HG03439 (cell line): ENCODE data around the gene PTRH1.

Source experiments
- ATAC-seq: cut with Tn5 transposase; IDR thresholded peaks from one replicate; pipeline ENCODE4 v1.9.1; 2021; ENCODE audit warnings: mild to moderate bottlenecking, moderate library complexity; ENCODE audit not compliant: unreplicated experiment

Gene PTRH1

DNA sequence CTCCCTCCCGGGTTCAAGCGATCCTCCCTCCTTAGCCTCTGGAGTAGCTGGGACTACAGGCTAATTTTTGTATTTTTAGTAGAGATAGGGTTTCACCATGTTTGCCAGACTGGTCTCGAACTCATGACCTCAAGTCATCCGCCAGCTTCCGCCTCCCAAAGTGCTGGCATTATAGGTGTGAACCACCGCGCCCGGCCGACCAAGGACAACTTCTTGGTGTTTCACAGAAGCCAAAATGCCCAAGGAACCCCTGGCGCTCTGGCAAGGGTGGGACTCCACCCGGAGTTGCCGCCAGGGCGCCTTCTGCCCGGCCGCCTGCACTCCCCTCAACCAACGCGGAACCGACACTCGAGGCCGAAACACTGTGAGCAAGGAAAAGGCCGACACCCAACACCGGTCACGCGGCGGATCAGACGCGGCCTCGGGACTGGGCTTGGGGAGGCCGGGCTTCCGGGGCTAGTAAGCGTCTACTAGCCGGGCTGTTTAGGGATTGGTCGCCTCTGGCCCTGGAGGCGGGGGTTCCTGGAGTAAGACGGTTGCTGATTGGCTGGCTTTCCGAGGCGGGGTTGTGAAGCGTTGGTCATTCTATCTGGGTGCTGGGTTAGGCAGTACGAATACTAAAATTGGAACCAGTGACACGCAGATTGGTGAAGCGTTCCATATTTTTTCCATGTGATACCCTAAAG, 16.3 kb downstream of the PTRH1 start:
- peak; percentile 67 for ATAC-seq

- ATAC-seq, result no peak
Measured at GRCh38 chr9:127698386-127698785, 17.1 kb downstream of the PTRH1 start.

GRCh38 chr9:127697575-127697974, 17.9 kb downstream of the PTRH1 start:
- no peak for ATAC-seq

GRCh38 chr9:127694890-127695720, 20.4 kb downstream of the PTRH1 start:
- ATAC-seq, result no peak

DNA sequence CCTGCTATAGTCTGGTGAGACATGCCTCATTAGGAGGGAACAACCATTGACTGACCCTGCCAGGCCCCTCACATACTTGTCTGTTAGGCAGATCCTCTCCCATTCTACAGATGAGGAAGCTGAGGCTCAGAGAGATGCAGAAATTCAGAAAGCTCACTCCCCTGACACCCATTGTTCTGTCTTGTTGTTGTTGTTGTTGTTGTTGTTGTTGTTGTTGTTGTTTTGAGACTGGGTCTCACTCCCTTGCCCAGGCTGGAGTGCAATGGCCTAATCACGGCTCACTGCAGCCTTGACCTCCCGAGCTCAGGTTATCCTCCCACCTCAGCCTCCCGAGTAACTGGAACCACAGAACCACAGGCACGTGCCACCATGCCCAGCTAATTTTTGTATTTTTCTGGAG, 21.8 kb downstream of the PTRH1 start:
- ATAC-seq, result no peak

DNA sequence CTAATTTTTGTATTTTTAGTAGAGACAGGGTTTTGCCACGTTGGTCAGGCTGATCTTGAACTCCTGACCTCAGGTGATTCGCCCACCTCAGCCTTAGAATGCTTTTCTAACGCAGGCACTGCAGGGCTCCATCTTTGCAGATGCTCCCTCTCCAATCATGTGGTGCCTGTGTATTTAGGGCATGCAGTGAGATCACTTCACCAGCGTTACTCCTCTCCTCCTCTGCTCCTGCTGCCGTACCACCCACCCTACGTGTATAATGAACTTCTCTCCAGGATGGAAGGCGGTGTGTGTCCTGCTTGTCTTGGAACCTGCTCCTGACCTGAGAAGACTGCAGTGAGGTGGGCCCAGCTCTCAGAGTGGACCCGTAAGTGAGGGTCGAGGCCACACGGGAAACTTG, 22.3 kb downstream of the PTRH1 start:
- no peak for ATAC-seq

- no peak for ATAC-seq
Measured at GRCh38 chr9:127692071-127692470, 23.4 kb downstream of the PTRH1 start.

DNA sequence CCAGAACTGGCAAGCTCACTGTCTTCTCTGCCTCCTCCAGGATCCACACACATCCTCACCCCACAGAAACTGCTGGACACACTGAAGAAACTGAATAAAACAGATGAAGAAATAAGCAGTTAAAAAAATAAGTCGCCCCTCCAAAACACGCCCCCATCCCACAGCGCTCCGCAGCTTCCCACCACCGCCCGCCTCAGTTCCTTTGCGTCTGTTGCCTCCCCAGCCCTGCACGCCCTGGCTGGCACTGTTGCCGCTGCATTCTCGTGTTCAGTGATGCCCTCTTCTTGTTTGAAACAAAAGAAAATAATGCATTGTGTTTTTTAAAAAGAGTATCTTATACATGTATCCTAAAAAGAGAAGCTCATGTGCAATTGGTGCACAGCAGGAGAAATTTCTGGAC, 24.7 kb downstream of the PTRH1 start:
- ATAC-seq, result no peak

GRCh38 chr9:127689329-127690000, 26.0 kb downstream of the PTRH1 start:
- no peak for ATAC-seq

DNA sequence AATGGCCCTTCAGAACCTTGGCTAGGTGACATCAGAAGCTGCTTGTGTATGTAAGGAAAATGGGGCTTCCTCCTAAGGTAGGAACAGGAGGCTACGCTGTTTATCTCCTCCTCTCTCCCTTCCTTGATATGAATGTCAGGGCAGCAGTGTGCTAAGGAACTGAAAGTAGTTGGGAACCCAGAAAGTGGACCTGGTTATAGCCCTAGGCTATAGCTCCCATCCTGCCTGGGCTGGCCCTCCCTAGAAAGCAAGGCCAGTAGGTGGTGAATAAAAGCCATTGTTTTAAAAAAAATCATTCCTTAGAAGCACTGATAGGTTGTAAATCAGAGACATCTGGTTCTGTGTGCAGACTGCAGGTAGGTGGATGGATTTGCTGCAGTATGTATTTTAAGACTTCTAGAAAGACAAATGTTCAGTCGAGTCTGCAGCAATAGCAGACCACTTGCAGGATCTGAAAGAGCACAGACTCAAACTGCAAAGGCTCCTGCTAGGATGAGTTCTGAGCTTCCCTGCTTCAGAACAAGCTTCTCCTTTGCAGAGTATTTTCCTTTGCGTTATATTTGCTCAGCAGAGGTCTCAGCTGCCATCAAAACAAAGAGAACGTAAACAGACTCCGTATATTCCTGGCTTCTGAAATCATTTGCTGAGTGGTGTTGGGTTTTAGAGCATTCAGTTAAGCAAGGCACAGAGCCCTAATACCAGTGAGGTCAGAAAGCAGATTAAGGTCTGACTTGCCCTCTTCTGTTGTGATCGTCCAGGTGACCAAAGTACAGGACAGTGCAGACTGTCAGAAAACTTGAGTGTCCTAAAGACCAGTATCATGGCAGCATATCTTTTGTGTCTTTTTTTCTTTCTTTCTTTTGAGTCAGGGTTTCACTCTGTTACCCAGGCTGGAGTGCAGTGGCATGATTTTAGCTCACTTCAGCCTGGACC, 28.7 kb downstream of the PTRH1 start:
- ATAC-seq, result no peak

DNA sequence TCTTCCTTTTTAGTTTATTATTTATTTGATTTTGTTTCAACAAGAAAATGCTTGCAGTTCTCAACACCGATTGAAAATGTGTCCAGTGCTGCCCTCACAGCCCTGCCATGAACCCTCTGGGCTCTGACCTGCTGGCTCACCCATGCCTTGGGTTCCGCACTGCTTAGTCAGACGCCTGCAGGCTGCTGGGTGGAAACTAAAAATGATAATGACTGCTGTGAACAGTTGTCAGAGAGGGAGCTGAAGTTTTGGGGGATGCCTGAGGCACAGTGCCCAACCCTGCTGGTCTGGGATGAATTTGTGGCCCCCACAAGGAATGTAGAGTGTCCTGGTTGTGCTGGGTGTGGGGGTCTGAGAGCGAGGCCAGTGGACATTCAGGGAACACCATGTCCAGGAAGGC, 30.9 kb downstream of the PTRH1 start:
- ATAC-seq, result no peak

- no peak for ATAC-seq
Measured at GRCh38 chr9:127683723-127684122, 31.7 kb downstream of the PTRH1 start.

GRCh38 chr9:127682351-127683136, 32.9 kb downstream of the PTRH1 start:
- ATAC-seq, result no peak

GRCh38 chr9:127680846-127681245, 34.6 kb downstream of the PTRH1 start:
- ATAC-seq, result no peak

DNA sequence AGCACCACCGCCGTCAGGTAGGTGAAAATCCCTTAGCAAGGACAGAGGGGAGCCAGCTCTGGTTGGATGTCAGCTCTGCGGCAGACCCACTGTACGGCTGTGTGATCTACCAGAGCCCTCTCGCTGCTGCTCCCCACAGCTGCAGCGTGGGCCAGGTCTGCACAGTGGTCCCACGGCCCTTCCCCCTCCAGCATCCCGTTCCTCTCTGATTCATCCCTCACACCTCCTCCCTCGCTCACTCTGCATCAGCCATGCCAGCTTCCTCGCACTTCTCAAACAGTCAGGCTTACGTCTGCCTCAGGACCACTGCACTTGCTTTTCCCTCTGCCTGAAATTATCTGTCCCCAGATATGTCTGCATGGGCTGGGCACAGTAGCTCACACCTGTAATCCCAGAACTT, 35.2 kb downstream of the PTRH1 start:
- ATAC-seq, result no peak

GRCh38 chr9:127679506-127679905, 36.0 kb downstream of the PTRH1 start:
- no peak for ATAC-seq

DNA sequence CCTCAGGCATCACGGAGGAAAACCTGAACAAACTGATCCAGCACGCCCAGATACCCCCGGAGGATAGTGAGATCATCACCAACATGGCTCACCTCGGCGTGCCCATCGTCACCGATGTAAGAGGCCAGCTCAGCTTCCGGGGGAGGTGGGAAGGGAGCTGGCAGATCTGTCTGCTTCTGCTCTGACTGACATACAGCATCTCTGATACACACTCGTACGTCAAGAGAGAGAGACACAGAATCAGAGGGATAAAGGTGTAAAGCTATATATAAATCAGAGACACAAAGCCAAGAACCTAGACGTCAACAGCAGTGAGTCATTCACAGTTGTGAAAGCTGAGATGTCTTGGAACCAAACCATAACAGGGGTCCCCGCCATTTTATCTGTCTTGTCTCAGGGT, 38.8 kb downstream of the PTRH1 start:
- ATAC-seq, result no peak

DNA sequence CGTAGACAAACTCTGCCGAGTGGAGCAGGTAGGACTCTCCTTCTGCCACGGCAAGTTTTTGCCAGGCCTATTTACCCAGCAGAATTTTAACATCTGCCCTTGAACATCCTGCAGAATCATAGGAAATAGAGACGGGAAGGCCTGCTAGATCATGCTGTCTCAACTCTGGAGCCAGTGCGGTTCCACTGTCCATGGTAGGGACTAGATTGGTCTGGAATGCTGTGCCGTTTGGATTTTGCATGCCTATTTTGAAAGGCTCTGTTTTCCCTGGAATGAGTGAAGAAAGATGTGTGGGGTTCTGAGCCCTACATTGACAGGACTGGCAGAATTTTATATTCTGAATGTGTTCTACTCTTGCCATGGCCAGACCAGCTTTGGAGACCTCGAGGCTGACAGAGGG, 42.2 kb downstream of the PTRH1 start:
- no peak for ATAC-seq

GRCh38 chr9:127667906-127668305, 47.6 kb downstream of the PTRH1 start:
- ATAC-seq, result no peak
